Tibial nerve (tissue), 4 donors: Measurements from ENCODE around the gene STAB2.

Experiments used
- CTCF ChIP-seq, 5 experiments: fragments of 200-600 bp in 3 of 5; fragments of 450-650 bp in 2 of 5; sonication (generic) in 3 of 5; IDR thresholded peaks; one replicate each; pipeline ENCODE4 v1.5.1; 2016 to 2019; ENCODE audit warnings: antibody characterized with exemption in 5 of 5, mild to moderate bottlenecking in 3 of 5, moderate library complexity in 2 of 5
- EP300 ChIP-seq, 2 donors: sonication (generic); formaldehyde crosslinking; IDR thresholded peaks; one replicate each; pipeline ENCODE4 v1.6.1; 2017; ENCODE audit warnings: antibody characterized with exemption in 2 of 2, mild to moderate bottlenecking in 1 of 2
- POLR2A ChIP-seq, 2 donors: fragments of 450-650 bp; IDR thresholded peaks; one replicate each; pipeline ENCODE4 v1.6.1; 2017; ENCODE audit warnings: antibody characterized with exemption in 2 of 2, mild to moderate bottlenecking in 2 of 2, moderate library complexity in 2 of 2

GRCh38 chr12:103668520-103668919 lies 81.4 kb downstream of the STAB2 start:
- TF ChIP-seq CTCF (IDR thresholded peaks at IDR 0.05) = no peak
- no peak for TF ChIP-seq POLR2A (IDR thresholded peaks at IDR 0.05)
- TF ChIP-seq EP300 (IDR thresholded peaks at IDR 0.05) = no peak
